HUES6 (cell line): ENCODE results near the gene OR8H1.

Source experiments
- H3K27ac ChIP-seq: 2 replicates; pipeline ENCODE4 v1.7.0; 2013; ENCODE audit warnings: low read depth, mild to moderate bottlenecking, low read length, inconsistent platforms
- H3K27me3 ChIP-seq: 2 replicates; pipeline ENCODE4 v1.6.1; 2013; ENCODE audit warnings: low read length; ENCODE audit not compliant: control insufficient read depth, insufficient read depth
- H3K36me3 ChIP-seq: 2 replicates; pipeline ENCODE4 v1.6.1; 2013; ENCODE audit warnings: low read length; ENCODE audit not compliant: control insufficient read depth, insufficient read depth
- H3K4me1 ChIP-seq: 2 replicates; pipeline ENCODE4 v1.6.1; 2013; ENCODE audit warnings: low read length; ENCODE audit not compliant: control insufficient read depth, insufficient read depth
- H3K4me3 ChIP-seq: 2 replicates; pipeline ENCODE4 v1.5.1; 2013; ENCODE audit warnings: low read depth, low read length
- H3K9ac ChIP-seq: one replicate; pipeline ENCODE4 v1.6.1; 2013; ENCODE audit warnings: mild to moderate bottlenecking, low read length
- H3K9me3 ChIP-seq: 2 replicates; pipeline ENCODE4 v1.6.1; 2013; ENCODE audit warnings: low read depth, low read length; ENCODE audit not compliant: control insufficient read depth, insufficient read depth

The OR8H1 gene

GRCh38 chr11:56292154-56292553 lies at the start of gene OR8H1:
Gene OR8H1 (minus strand): TSS chr11:56292254. CDS start chr11:56291062, 1,192 bp downstream.
- Histone ChIP-seq H3K27me3 (no peaks in the 10 kb centered on the region), H3K9ac (no peak within 1 kb of the TSS), H3K4me1 (no peaks in the 10 kb centered on the region; the same call in 1 of the 2 replicates), H3K9me3 (no peaks in the 10 kb centered on the region), H3K27ac (no peak within 1 kb of the TSS), H3K36me3 (no peaks in the 10 kb centered on the region), H3K4me3 (no peak within 1 kb of the TSS)

DNA sequence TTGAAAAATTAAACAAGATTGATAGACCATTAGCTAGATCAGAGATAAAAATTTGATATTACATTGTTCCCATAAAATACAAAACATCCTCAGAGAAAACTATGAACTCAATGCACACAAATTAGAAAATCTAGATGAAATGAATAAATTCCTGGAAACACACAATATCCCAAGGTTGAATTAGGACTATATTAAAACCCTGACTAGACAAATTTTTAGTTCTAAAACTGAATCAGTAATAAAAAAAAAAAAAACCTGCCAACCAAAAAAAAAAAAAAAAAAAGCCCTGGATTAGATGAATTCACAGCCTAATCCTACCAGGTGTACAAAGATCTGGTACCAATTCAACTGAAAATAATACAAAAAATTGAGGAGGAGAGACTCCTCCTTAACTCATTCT lies 48.2 kb upstream of the OR8H1 start:
- Histone ChIP-seq H3K27me3 (no peaks in the 10 kb centered on the region), H3K9ac (no peak overlapping the region), H3K36me3 (no peaks in the 10 kb centered on the region), H3K27ac (no peak overlapping the region), H3K4me3 (no peak overlapping the region), H3K4me1 (peaks cover 7% of the 10 kb centered on the region), H3K9me3 (peaks cover 20% of the 10 kb centered on the region)

- Histone ChIP-seq H3K4me3 (no peak overlapping the region), H3K27ac (no peak overlapping the region)
Observed at GRCh38 chr11:56333156-56333555, 41.1 kb upstream of the OR8H1 start.

GRCh38 chr11:56331861-56332491 lies 39.9 kb upstream of the OR8H1 start:
- H3K36me3 ChIP-seq, result no peaks in the 10 kb centered on the region
- H3K9ac ChIP-seq, result no peak overlapping the region
- H3K27ac ChIP-seq, result no peak overlapping the region
- no peaks in the 10 kb centered on the region for H3K27me3 ChIP-seq
- H3K4me3 ChIP-seq, result no peak overlapping the region
- H3K9me3 ChIP-seq, result peaks cover 5% of the 10 kb centered on the region; the same call in 1 of the 2 replicates
- no peaks in the 10 kb centered on the region for H3K4me1 ChIP-seq

More at GRCh38 chr11:56333156-56333555, 41.1 kb upstream of the OR8H1 start:
- Histone ChIP-seq H3K4me1 (peaks cover 7% of the 10 kb centered on the region), H3K27me3 (no peaks in the 10 kb centered on the region), H3K9ac (no peak overlapping the region), H3K36me3 (no peaks in the 10 kb centered on the region), H3K9me3 (peaks cover 12% of the 10 kb centered on the region; the same call in 1 of the 2 replicates)

DNA sequence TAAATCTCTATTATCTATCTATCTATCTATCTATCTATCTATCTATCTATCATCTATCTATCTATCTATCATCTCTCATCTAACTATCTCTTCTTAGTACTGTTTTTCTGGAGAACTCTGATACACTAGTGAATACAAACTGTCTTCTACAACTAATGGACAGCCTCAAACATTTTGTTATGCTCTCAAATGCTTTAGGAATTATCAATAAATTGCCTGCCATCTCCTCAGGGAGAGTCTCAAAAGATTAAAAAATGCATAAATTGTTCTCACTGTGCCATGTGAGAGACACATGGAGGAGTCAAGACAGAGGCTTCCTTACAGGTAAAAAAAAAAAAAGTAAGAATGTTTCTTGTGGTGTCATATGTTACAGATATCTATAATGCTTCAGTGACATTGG lies 22.8 kb upstream of the OR8H1 start, which contains the start of gene OR8K3:
TSS of gene OR8K3 (plus strand) at position 301 of the 400 bp plus-strand sequence. CDS start 3,163 bp downstream, outside the sequence.
- Histone ChIP-seq H3K4me3 (no peak within 1 kb of the TSS), H3K27me3 (no peaks in the 10 kb centered on the region), H3K9ac (no peak within 1 kb of the TSS), H3K4me1 (no peaks in the 10 kb centered on the region), H3K36me3 (no peaks in the 10 kb centered on the region), H3K9me3 (no peaks in the 10 kb centered on the region), H3K27ac (no peak within 1 kb of the TSS)

GRCh38 chr11:56307836-56308235 lies 15.8 kb upstream of the OR8H1 start:
- H3K4me1 ChIP-seq, result no peaks in the 10 kb centered on the region
- H3K9ac ChIP-seq, result no peak overlapping the region
- no peaks in the 10 kb centered on the region for H3K27me3 ChIP-seq
- H3K27ac ChIP-seq, result no peak overlapping the region
- no peak overlapping the region for H3K4me3 ChIP-seq
- H3K36me3 ChIP-seq, result no peaks in the 10 kb centered on the region
- peaks cover 5% of the 10 kb centered on the region; the same call in 1 of the 2 replicates for H3K9me3 ChIP-seq

DNA sequence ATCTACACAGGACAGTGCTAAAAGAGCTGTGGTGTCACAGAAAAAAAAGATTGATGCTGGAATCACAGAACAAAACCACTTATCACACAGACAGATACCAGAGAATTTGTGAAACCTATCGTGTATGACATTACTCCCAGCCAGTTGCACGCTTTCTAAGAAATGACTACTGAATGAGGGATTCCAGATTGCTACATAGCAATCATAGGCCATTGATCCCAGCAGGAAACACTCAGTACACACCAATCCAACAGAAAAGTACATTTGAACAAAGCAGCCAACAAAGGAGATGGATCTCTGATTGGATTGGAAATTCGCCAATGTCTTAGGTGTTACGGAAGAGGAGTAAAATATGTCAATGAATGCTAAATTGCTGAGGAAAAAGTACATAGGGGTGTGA lies 4.8 kb upstream of the OR8H1 start:
- H3K4me3 ChIP-seq, result no peak overlapping the region
- H3K4me1 ChIP-seq, result no peaks in the 10 kb centered on the region

DNA sequence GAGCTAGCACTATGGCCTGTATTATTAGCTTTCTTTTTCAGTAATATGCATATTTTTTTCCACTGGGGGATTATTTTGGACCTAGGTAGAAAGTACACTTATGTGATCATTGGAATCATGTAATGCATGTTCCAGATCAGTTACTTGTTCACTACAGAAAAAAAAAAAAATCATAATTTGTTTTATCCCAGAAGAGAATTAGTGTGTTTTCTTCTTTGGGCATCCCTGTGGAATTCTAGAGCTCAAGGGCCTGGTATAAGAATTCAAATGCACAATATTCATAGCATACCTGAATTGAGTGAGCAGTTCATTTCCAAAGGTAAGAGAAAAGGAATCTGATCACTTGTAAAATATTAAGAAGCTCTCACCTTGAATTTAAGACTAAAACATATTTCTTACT lies 18.2 kb downstream of the OR8H1 start, which contains the start of gene OR5T1:
TSS of gene OR5T1 (plus strand) at position 301 of the 400 bp plus-strand sequence. CDS start 1,485 bp downstream, outside the sequence.
- H3K9ac ChIP-seq, result no peak within 1 kb of the TSS
- no peak within 1 kb of the TSS for H3K4me3 ChIP-seq
- no peaks in the 10 kb centered on the region for H3K9me3 ChIP-seq
- no peaks in the 10 kb centered on the region for H3K36me3 ChIP-seq
- no peaks in the 10 kb centered on the region for H3K4me1 ChIP-seq
- H3K27me3 ChIP-seq, result no peaks in the 10 kb centered on the region
- no peak within 1 kb of the TSS for H3K27ac ChIP-seq

More for the DNA sequence above, 4.8 kb upstream of the OR8H1 start:
- H3K27me3 ChIP-seq, result no peaks in the 10 kb centered on the region
- no peak overlapping the region for H3K9ac ChIP-seq
- no peak overlapping the region for H3K27ac ChIP-seq
- H3K36me3 ChIP-seq, result no peaks in the 10 kb centered on the region
- H3K9me3 ChIP-seq, result no peaks in the 10 kb centered on the region

DNA sequence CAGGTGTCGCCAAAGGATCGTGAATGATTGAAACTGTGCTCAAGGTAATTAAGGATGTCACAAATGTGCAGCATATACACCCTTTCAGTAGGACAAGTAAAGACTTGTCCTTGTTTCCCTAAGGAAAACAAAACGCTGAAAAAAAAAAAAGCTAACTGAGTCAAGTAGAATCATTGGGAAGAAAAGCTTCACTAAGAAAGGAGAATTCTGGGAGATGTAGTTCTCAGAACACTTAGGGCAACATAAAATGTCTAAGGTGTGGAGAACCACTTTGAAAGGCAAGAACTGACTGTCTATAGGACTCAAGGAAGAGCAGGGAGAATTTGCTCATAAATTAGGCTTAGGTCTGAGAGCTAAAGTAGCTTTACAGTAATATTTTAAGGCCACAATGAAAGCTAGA lies 21.0 kb downstream of the OR8H1 start:
- Histone ChIP-seq H3K9me3 (0 out of 2 replicates have a peak, but pooled peaks cover 3% of the 10 kb centered on the region), H3K4me3 (no peak overlapping the region), H3K27ac (no peak overlapping the region), H3K9ac (no peak overlapping the region), H3K36me3 (no peaks in the 10 kb centered on the region), H3K27me3 (no peaks in the 10 kb centered on the region), H3K4me1 (no peaks in the 10 kb centered on the region)

GRCh38 chr11:56251954-56252353 lies 40.1 kb downstream of the OR8H1 start, which contains the start of gene OR5T3:
Gene OR5T3 (plus strand): TSS chr11:56252254. CDS start chr11:56252254, 0 bp downstream.
- no peaks in the 10 kb centered on the region for H3K36me3 ChIP-seq
- H3K9ac ChIP-seq, result no peak within 1 kb of the TSS
- H3K9me3 ChIP-seq, result no peaks in the 10 kb centered on the region
- no peaks in the 10 kb centered on the region for H3K4me1 ChIP-seq
- no peaks in the 10 kb centered on the region for H3K27me3 ChIP-seq
- H3K4me3 ChIP-seq, result no peak within 1 kb of the TSS
- no peak within 1 kb of the TSS for H3K27ac ChIP-seq
